Globus pallidus (tissue), 1 donor: ENCODE measurements around the gene MAGEB10.
"Not testable (repeated sequence)": the region's sequence is repeated elsewhere in the genome, so short reads cannot be mapped to it uniquely, and the experiment has no call there.

ENCODE experiments used
- DNase-seq: peaks from one replicate; pipeline ENCODE4 v3.0.0-alpha.2; 2015; ENCODE audit warnings: low spot score

MAGEB10 gene

GRCh38 chrX:27807690-27808089 is at the start of gene MAGEB10:
TSS of gene MAGEB10 (plus strand) at chrX:27807990. CDS start at chrX:27821307, 13,317 bp downstream.
- DNase-seq: no peak

DNA sequence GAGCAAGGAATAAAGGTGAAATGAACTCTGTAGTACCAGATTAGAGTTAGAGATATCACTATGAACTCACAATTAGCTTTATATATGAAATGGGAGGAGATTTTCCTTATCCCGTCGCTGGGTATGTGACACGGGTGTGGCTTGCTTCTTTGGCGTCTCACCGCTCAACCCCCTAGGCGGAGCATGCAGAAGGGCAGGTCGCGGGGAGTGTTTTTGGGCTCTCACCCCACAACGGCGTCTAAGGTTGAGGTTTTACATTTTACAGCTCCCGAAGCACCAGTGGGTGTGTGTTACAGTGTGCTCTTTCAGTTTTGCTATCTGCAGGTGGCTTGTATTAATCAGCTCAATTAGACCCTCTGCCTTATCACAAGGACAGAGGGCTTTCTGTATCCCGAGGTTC is 42.1 kb upstream of the MAGEB10 start:
- DNase-seq: no peak

- no peak for DNase-seq
Observed at GRCh38 chrX:27767387-27767786, 40.4 kb upstream of the MAGEB10 start.

- no peak for DNase-seq
Observed at GRCh38 chrX:27775984-27776383, 31.8 kb upstream of the MAGEB10 start.

GRCh38 chrX:27796640-27797257 is 11.0 kb upstream of the MAGEB10 start:
- no peak for DNase-seq

- no peak for DNase-seq
Observed at GRCh38 chrX:27797575-27797974, 10.2 kb upstream of the MAGEB10 start.

DNA sequence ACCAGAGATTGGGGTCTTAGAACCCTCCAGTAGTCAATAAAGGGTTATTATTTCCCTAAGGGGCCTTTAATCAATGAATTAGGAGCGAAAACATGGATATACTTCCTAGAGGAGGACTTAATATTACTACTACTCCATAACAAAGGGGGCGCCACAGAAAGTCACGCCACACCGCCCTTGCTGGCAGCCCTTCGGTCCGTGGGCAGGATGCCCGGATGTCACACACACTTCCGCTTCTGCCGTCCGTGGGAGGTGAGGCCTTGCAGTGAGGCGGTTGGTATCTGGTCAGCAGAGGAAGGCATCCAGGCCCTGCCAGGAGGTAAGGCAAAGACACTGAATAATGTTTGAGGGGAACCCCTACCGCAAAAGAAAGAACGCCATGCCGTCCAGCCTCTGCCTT is 436 bp downstream of the MAGEB10 start:
- no peak for DNase-seq

DNA sequence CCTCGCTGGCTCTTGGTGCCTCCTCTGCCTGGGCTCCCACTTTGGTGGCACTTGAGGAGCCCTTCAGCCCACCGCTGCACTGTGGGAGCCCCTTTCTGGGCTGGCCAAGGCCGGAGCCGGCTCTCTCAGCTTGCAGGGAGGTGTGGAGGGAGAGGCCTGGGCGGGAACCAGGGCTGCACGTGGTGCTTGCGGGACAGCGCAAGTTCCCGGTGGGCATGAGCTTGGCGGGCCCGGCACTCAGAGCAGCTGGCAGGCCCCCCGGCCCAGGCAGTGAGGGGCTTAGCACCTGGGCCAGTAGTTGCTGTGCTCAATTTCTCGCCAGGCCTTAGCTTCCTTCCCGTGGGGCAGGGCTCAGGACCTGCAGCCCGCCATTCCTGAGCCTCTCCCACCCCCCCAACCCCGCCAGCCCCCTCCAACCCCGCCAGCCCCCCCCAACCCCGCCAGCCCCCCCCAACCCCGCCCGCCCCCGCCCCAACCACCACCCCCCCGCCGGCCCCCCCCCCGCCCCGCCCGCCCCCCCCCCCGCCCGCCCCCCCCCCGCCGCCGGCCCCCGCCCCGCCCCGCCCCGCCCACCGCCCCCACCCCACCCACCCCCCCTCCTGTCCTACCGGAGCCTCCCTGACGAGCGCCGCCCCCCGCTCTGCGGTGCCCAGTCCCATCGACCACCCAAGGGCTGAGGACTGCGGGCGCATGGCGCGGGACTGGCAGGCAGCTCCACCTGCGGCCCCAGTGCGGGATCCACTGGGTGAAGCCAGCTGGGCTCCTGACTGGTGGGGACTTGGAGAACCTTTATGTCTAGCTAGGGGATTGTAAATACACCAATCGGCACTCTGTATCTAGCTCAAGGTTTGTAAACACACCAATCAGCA is 1.4 kb downstream of the MAGEB10 start:
- not testable (repeated sequence) for DNase-seq

DNA sequence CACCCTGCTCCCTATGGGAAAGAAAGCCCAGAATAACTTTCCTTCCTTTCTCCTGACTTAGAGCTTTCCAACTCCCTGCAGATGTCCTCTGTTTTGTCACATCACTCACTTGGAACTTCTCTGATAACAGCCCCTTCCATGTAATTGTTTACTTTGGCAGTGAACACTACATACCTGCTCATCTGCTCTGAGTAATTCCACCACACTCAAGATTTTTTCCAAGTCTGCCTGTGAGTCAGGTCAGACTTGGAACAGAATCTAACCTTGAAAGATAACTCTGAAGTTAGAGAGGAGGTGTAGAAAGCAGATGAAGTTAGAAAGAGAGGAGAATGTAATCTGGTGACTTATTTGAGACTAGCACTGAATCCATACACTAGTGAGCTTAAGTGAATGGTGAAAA is 7.4 kb downstream of the MAGEB10 start:
- no peak for DNase-seq

DNA sequence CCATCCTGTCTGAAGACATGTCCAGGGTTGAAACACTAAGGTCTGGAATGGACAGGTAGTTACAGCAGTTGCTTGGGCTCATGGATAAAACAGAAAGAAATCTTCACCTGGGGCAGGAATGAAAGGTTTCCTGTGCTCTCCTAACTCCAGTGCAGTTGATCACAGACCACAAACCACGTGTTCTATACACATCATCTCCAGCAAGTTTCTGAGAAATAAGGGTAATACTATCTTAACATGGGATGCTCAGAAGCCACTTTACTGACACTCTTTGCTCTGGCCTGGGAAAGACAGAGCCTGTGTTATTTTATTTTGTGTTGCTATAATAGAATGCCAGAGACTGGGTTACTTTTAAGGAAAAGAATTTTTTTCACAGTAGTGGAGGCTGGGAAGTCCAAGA is 16.0 kb downstream of the MAGEB10 start:
- DNase-seq: no peak

- DNase-seq: no peak
Observed at GRCh38 chrX:27838185-27838584, 30.4 kb downstream of the MAGEB10 start.

DNA sequence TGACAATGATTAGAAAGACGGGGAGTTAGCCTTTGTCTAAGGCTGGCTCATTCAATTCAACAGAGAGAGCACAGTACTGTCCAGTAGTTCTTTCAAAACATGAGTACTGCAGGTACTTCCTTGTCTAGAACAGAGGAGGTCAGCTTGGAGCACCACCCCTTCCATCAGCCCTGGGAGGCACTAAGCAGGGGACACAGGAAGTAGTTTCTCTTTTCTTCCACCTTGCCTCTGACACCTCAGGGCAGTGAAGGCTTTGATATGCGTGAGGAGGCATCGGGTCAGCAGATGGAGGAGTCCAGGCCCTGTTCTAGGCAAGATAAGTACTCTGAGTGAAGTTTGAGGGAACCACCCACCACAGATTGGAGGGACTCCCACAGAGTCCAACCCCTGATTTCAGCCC is 33.1 kb downstream of the MAGEB10 start:
- no peak for DNase-seq

DNA sequence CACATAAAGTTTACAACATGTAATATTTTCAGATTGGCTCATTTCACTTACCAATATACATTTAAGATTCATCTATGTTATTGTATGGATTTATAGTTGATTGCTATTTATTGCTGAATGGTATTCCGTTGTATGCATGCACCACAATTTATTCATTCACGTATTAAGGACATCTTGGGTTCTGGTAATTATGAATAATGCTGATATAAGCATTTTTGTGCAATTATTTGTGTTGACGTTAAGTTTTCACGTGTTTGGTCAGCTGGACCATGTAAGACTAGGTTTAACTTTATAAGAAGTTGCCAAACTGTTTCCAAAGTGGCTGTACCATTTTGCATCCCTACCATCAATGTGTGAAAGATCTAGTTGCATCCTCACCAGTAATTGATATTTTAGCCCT is 35.1 kb downstream of the MAGEB10 start:
- DNase-seq: no peak

DNA sequence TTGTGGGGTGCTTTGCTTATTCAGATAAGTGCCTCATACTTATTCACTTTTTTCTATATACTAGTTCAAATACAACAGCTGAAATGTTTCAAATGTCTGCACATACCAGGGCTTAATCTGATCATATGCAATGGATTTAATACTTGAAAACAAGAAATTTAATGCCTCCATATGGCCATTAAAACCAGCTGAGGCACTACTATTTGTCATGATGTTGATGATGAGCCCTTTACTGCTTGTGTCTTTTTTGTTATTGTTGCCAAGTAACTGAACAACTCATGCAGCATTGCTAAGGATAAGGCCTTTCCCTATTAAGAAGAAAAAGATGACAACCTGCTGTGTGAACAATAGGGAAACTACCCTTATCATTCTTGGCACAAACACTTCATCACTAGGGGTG is 52.5 kb downstream of the MAGEB10 start:
- no peak for DNase-seq

- DNase-seq: no peak
Observed at GRCh38 chrX:27863809-27864208, 56.0 kb downstream of the MAGEB10 start.
